A204.1 (cell line): ENCODE measurements around the gene TEX13D.

Source experiments
- FAIRE-seq: peaks from 2 replicates; lab custom pipeline; 2012; peaks lifted over from hg19 to GRCh38; lab: Jason Lieb, UNC

TEX13D gene

DNA sequence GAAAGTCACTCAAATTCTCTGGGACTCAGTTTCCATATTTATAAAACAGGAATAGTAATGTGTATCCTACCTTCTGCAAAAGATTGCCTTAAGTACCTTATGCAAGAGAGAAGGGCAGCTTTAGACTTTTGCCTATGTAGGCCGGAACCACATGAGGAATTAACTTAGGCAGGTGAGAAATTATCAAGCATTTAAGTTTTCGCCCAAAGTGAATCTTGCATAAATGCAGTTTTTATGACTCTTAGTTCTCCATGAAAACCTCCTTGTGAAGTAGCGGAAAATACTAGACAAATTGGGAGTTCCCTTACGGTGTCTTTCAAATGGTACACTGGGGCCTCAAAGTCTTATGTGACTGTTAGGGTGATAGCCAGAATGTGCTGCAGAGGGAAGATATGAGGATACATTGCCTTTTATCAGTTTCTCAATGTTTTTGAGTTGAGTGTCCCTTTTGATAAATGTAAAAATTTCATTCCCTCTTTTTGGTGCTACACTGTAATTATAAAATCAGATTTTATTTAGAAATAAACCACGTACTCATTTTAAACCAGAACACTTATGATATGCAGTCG lies 16.5 kb downstream of the TEX13D start:
- FAIRE-seq, result no peak

DNA sequence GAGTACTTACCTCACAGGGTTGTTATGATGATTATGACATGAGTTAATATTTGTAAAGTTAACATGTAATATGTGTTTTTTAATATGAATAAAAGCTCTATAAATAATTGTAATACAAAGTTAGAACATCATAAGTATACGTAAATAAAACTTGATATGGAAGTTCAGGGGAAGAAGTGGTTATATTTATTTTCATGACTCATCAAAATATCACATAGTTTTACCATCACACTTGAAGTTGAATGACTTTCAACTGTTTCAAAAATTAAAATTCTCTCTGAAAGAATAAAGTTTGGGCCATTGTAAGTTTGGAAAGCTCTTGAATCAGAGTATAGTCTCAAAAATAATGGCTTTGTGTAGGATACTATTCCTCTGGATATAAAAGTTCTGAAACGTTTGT lies 22.2 kb downstream of the TEX13D start:
- no peak for FAIRE-seq

DNA sequence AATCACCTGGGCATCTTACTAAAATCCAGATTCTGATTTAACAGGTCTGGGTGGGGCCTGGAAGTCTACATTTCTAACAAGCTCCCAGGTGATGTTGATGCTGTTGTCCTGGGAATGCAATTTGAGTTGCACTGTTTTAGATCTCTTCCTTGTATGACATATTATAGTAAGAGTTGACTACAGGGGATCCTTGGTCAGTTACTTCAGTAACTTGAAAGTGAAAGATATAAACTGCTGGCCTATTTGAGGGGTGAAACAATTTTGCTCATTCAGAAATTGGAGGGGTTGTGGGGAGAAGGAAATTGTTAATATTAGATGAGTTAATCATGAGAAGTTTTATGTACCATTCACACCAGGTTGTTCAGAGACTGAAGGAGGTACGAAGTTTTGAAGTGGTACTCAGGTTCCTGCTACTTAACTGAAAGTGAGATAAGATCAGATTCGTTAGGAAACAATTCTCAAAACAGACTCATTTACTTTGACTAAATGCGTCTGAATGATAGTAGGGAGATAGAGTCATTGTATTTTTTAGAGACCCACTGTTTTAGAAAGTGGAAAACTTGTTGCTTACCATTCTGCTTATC lies 26.4 kb downstream of the TEX13D start:
- no peak for FAIRE-seq

DNA sequence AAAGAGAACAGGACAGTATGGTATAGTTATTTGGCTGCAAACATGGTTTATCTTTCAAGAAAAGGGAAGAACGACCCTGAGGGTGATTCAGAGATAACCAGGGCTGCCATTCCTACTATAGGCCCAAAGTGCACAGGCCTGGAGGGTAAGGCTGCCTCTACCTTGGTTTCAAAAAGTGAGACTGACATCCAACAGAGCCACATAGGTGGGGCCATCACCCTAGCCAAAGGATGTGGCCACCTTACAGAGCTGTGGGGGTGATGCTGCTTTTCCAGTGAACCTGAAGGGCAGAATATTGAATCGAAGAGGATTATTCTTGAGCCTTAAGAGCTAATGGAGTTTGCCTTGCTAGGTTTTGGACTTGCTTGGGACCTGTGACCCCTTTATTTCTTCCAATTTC lies 29.6 kb downstream of the TEX13D start:
- no peak for FAIRE-seq

DNA sequence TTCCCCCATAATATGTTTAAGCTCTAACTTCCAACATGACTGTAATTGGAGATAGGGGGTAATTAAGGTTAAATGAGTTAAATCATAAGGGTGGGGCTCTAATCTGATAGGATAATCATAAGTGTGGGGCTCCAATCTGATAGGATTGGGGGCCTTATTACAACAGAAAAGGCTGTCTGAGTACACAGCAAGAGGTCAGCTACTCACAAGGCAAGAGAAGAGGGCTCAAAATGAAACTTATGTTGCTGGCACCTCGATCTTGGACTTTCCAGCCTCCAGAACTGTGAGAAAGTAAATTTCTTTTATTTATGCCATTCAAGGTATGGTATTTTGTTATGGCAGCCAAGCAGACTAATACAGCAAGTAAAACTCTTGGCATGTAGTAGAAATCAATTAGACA lies 30.3 kb downstream of the TEX13D start:
- FAIRE-seq, result no peak

DNA sequence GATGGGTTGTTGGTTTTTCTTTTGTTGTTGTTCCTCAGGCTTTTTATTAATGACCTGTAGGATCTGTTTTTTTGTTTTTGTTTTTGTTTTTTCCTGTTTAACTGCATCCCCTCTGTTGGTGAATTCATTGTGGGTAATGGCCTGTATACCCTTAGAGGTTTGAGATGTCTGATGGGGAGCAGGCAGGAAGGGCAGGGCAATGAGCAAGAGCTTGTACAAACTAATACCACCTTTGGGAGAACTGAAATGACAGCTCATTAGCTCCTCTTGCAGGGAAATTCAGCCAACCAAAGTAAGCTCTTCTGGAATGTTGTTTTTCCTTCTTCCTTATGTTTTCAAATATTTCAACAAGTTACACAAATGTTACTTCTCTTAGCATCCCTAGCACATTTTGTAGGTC lies 37.3 kb downstream of the TEX13D start:
- no peak for FAIRE-seq

DNA sequence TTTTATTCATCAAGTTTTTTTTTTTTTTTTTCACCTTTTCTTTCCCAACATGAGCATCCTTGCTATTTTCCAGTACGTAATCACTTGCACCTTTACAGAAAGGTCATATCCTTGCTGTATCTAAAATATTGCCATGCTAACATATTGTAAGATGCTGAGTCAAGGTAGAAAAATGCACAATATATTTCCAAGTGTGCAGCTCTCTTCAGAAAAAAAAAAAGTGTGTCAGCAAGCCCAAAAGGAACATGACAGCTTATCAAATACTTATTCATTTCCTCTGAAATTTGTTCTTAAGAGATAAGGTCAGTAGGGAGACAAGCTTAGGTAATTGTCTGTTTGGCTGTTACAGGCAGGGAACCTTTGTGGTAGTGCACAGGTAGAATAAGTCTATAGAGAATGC lies 40.9 kb downstream of the TEX13D start:
- FAIRE-seq, result no peak

DNA sequence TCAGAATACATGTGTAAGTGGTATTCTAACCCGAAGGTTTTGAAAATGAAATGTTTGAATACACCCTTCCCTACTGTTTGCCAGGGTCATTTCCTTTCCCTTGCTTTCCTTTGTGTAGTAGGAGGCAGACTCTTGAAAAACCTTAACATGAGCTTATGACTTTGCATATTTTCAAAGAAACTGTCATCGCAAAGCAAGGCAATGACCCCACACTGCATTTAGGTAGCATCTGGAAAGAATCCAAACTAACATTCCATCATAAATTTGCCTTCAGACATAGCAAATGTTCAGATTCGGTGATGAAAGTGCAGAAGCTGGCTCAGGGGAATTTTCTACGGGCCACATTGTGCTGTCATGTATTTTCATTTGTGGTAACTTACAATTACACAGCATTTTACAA lies 46.2 kb downstream of the TEX13D start:
- no peak for FAIRE-seq

DNA sequence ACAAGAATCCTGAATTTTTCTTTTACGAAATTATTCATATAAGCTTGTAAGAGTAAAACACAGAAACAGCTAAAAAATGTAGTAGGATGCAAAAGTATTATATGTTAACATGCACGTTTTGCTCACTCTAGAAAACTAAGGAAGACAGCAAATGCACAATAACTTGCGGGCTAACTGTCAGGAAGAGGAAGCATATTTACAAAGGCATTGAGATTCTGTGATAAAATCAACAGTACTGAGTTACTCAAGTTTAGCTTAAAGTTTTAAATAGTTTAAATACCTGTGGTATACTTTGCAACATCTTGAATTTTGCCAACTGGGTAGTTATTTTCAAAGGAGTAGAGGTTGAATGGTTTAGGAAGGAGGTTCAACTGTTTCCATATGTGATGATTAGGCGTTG lies 50.9 kb downstream of the TEX13D start:
- FAIRE-seq, result no peak

DNA sequence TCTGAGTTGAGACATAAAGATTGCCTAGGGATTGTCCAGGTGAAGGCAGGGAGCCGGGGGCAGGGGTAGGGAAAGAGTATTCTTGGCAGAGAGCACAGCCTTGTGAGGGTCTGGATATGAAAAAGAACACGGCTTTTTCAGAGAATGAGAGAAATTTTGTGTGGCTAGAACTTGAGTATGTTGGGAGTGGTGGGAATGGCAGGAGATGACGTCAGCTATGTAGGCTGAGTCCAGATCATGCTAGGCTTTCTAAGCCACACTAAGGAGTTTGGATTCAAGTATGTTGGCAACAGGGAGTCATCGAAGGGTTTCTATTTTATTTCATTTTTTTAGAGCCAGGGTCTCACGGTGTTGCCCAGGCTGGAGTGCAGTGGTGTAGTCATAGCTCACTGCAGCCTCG lies 53.9 kb downstream of the TEX13D start:
- no peak for FAIRE-seq
